Hepatocyte (in vitro differentiated cells): ENCODE measurements around the gene SCRG1. TPM values are rescaled to one million over a fixed set of nuclear protein-coding genes. Genes with fewer than 3 reads are reported as not detected.

Source experiments
- DNase-seq: peaks from one replicate; pipeline ENCODE4 v3.0.0-alpha.2; 2016; ENCODE audit warnings: low spot score
- H2AFZ ChIP-seq: fragments of 200-600 bp; sonication (generic); 2 replicates; pipeline ENCODE4 v1.6.0; 2016; ENCODE audit warnings: antibody characterized with exemption, mild to moderate bottlenecking
- H3K27ac ChIP-seq: fragments of 200-600 bp; sonication (generic); 2 replicates; pipeline ENCODE4 v1.5.1; 2016; ENCODE audit warnings: mild to moderate bottlenecking
- H3K27me3 ChIP-seq: fragments of 200-600 bp; sonication (generic); 2 replicates; pipeline ENCODE4 v1.6.1; 2016
- H3K36me3 ChIP-seq: fragments of 200-600 bp; sonication (generic); replicated peaks from 2 replicates; pipeline ENCODE4 v1.5.1; 2016; ENCODE audit warnings: low read depth; ENCODE audit not compliant: insufficient read depth
- H3K4me1 ChIP-seq: fragments of 200-600 bp; sonication (generic); 2 replicates; pipeline ENCODE4 v1.5.1; 2016; ENCODE audit warnings: mild to moderate bottlenecking, moderate library complexity; ENCODE audit not compliant: insufficient read depth
- H3K4me2 ChIP-seq: fragments of 200-600 bp; sonication (generic); 2 replicates; pipeline ENCODE4 v1.6.0; 2016
- H3K4me3 ChIP-seq: fragments of 200-600 bp; sonication (generic); 2 replicates; pipeline ENCODE4 v1.5.1; 2016; ENCODE audit warnings: mild to moderate bottlenecking
- H3K79me2 ChIP-seq: fragments of 200-600 bp; sonication (generic); 2 replicates; pipeline ENCODE4 v1.6.0; 2017; ENCODE audit warnings: mild to moderate bottlenecking
- H3K9me2 ChIP-seq: fragments of 200-600 bp; sonication (generic); replicated peaks from 2 replicates; pipeline ENCODE4 v1.6.0; 2017; ENCODE audit warnings: mild to moderate bottlenecking; ENCODE audit not compliant: insufficient read depth
- H3K9me3 ChIP-seq: fragments of 200-600 bp; sonication (generic); 2 replicates; pipeline ENCODE4 v1.5.1; 2016; ENCODE audit warnings: low read depth, mild to moderate bottlenecking
- H4K20me1 ChIP-seq: fragments of 200-600 bp; sonication (generic); 2 replicates; pipeline ENCODE4 v1.6.0; 2016; ENCODE audit warnings: mild to moderate bottlenecking; ENCODE audit not compliant: insufficient read depth, poor library complexity, severe bottlenecking
- EZH2 ChIP-seq: fragments of 200-600 bp; sonication (generic); IDR thresholded peaks from 2 replicates; pipeline ENCODE4 v1.6.1; 2016; ENCODE audit warnings: antibody characterized with exemption, mild to moderate bottlenecking, borderline replicate concordance
- EZH2phosphoT487 ChIP-seq: fragments of 200-600 bp; sonication (generic); IDR thresholded peaks from one replicate; pipeline ENCODE4 v1.6.1; 2018; ENCODE audit warnings: antibody characterized with exemption, mild to moderate bottlenecking, low read depth, moderate library complexity; ENCODE audit not compliant: unreplicated experiment, severe bottlenecking
- WGBS: methylation state at CpG from one replicate; pipeline ENCODE4 v1.1.6; 2016; ENCODE audit warnings: low lambda C conversion rate; ENCODE audit errors: missing lambda C conversion rate; 5-methylcytosine and 5-hydroxymethylcytosine counted together
- polyA plus RNA-seq: library from polyadenylated mRNA; unstranded; fragments of >200 nt; fragmentation: Nextera tagmentation; extraction: Ambion mirVana; gene quantifications from 2 replicates; pipeline ENCODE4 v1.2.1, GENCODE V29; 2016
- total RNA-seq: library from RNA; depleted of rRNA; stranded (reverse); fragments of >200 nt; gene quantifications from 2 replicates; pipeline ENCODE4 v1.2.3, GENCODE V29; 2014
- TF ChIP-seq, protein P1 (sequence below): fragments of 200-600 bp; sonication (generic); IDR thresholded peaks from 2 replicates; pipeline ENCODE4 v1.5.1; 2016; ENCODE audit warnings: antibody characterized with exemption, mild to moderate bottlenecking; ENCODE audit not compliant: poor library complexity

Gene SCRG1
- total and polyA plus RNA-seq, 2 experiments from 2014 or later, result 2.1 to 5.1 TPM

DNA sequence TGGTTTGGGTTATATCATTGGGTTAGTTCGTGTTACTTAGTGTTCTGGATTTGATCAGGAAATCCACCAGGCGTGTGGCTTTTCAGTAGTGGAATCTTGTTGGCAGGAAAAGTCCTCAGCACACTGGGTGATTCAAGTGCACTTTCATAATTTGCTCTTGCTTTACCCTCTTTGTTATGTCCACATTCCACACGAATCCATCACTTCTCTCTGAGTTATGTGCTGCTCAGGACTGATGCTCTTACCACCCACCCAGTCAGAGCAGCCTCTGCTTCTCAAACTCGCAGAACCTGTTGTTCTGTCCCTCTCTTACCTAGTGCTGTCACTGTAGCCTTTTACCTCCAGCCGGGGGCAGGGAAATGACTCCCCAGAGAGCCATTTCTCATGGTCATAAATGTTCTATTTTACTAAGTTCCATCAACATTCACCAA is 37.2 kb upstream of the SCRG1 start:
- H3K4me3 ChIP-seq, result no peak overlapping the region
- no peaks in the 10 kb centered on the region for H4K20me1 ChIP-seq
- H3K9me3 ChIP-seq, result no peaks in the 10 kb centered on the region
- peak overlapping the region; percentile 2 for H3K4me2 ChIP-seq
- no peak overlapping the region for H2AFZ ChIP-seq
- H3K36me3 ChIP-seq, result no peaks in the 10 kb centered on the region
- peak; percentile 28 for DNase-seq
- H3K4me1 ChIP-seq, result peaks cover 7% of the 10 kb centered on the region
- no peaks in the 10 kb centered on the region for H3K27me3 ChIP-seq
- WGBS, result 38% methylated on average over 5 of the region's 5 CpGs
- H3K79me2 ChIP-seq, result no peaks in the 10 kb centered on the region
- no peak for TF ChIP-seq EZH2
- TF ChIP-seq EZH2phosphoT487, result no peak
- TF ChIP-seq, protein P1, sequence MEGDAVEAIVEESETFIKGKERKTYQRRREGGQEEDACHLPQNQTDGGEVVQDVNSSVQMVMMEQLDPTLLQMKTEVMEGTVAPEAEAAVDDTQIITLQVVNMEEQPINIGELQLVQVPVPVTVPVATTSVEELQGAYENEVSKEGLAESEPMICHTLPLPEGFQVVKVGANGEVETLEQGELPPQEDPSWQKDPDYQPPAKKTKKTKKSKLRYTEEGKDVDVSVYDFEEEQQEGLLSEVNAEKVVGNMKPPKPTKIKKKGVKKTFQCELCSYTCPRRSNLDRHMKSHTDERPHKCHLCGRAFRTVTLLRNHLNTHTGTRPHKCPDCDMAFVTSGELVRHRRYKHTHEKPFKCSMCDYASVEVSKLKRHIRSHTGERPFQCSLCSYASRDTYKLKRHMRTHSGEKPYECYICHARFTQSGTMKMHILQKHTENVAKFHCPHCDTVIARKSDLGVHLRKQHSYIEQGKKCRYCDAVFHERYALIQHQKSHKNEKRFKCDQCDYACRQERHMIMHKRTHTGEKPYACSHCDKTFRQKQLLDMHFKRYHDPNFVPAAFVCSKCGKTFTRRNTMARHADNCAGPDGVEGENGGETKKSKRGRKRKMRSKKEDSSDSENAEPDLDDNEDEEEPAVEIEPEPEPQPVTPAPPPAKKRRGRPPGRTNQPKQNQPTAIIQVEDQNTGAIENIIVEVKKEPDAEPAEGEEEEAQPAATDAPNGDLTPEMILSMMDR, result no peak
- H3K9me2 ChIP-seq, result no peaks in the 10 kb centered on the region
- H3K27ac ChIP-seq, result peak overlapping the region; percentile 17

DNA sequence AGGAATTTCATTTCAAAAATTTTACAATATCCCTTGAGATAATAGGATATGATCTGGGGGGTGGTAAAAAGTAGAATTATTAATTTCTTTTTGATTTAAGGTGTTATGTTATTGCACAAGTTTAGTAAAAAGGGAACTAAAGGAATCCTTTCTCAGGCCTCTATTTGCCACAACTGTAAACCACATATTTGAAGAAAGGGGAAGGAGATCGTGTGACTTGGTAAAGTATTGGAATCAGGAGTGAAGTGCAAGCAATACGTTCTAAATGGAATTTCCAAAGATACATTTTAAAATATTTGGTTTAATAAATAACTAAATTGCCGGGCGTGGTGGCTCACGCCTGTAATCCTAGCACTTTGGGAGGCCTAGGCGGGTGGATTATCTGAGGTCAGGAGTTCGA is 35.3 kb upstream of the SCRG1 start:
- Histone ChIP-seq H3K9me2 (no peaks in the 10 kb centered on the region), H3K79me2 (no peaks in the 10 kb centered on the region), H2AFZ (no peak overlapping the region), H3K36me3 (no peaks in the 10 kb centered on the region), H3K27me3 (no peaks in the 10 kb centered on the region), H3K9me3 (no peaks in the 10 kb centered on the region), H3K4me1 (peaks cover 7% of the 10 kb centered on the region), H3K27ac (no peak overlapping the region), H3K4me3 (no peak overlapping the region), H3K4me2 (no peak overlapping the region), H4K20me1 (no peaks in the 10 kb centered on the region)
- 91% methylated on average over 7 of the region's 7 CpGs for WGBS
- no peak for DNase-seq
- TF ChIP-seq EZH2phosphoT487, result no peak
- TF ChIP-seq, protein P1, result no peak
- TF ChIP-seq EZH2, result no peak

DNA sequence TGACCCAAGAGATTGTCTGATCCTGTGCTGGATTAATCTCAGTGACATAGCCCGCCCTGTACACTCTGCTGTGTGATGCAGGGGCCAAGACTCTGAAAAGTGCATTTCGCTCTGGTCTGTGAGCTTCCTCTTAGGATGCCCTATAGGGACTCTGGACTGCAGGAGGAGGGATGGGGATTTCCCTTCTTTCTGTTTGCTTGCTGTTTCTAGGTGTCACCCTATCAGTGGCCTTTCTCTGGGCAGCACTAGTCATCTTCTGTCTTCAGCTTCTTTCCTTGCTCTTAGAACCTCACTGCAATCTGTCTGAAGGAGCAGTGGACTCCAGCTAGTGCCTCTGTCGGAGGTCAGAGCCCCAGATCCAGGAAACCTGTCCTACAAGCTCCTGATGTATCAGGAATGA is 34.5 kb upstream of the SCRG1 start:
- Histone ChIP-seq H3K27ac (no peak overlapping the region), H4K20me1 (no peaks in the 10 kb centered on the region), H3K9me2 (no peaks in the 10 kb centered on the region), H3K36me3 (no peaks in the 10 kb centered on the region), H3K4me3 (no peak overlapping the region), H3K4me1 (peaks cover 7% of the 10 kb centered on the region), H3K79me2 (no peaks in the 10 kb centered on the region), H3K4me2 (no peak overlapping the region), H3K9me3 (no peaks in the 10 kb centered on the region), H3K27me3 (no peaks in the 10 kb centered on the region), H2AFZ (no peak overlapping the region)
- 84% methylated on average over 3 of the region's 3 CpGs for WGBS
- TF ChIP-seq, protein P1, result no peak
- TF ChIP-seq EZH2phosphoT487, result no peak
- TF ChIP-seq EZH2, result no peak
- DNase-seq, result no peak

DNA sequence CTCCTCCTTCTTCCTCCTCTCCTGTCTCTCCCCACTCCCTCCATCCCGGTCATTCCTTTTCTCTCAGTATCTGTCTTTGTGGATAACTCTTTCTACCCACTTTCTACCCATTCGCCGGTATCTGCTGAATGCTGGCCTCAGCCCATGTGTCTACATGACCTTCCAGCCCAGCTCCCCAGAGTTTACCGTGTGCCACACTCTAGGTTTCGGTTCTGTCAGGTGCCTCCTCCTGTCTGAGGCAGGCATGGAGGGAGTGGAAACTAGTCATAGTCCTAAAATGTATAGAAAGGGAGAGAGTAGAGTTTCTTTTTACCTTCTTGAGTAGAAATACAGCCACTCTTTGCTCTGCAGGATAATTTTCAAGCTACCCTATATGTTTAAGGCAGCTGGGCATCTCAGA is 33.5 kb upstream of the SCRG1 start:
- H3K27me3 ChIP-seq, result no peaks in the 10 kb centered on the region
- peaks cover 7% of the 10 kb centered on the region for H3K4me1 ChIP-seq
- no peaks in the 10 kb centered on the region for H3K9me3 ChIP-seq
- TF ChIP-seq, protein P1, result no peak
- TF ChIP-seq EZH2 (no peak), EZH2phosphoT487 (no peak)
- H3K36me3 ChIP-seq, result no peaks in the 10 kb centered on the region
- H3K9me2 ChIP-seq, result no peaks in the 10 kb centered on the region
- H3K79me2 ChIP-seq, result no peaks in the 10 kb centered on the region
- H4K20me1 ChIP-seq, result no peaks in the 10 kb centered on the region
- no peak overlapping the region for H3K27ac ChIP-seq
- no peak overlapping the region for H3K4me2 ChIP-seq
- DNase-seq, result no peak
- H2AFZ ChIP-seq, result no peak overlapping the region
- 89% methylated on average over 5 of the region's 5 CpGs for WGBS
- H3K4me3 ChIP-seq, result no peak overlapping the region
